Measurements from ENCODE around the gene PCDHAC1. TPM values are rescaled to one million over a fixed set of nuclear protein-coding genes. Genes with fewer than 3 reads are reported as not detected.

PCDHAC1 gene
- total RNA-seq, 1 donor from 2014 or later: 0.04 TPM

DNA sequence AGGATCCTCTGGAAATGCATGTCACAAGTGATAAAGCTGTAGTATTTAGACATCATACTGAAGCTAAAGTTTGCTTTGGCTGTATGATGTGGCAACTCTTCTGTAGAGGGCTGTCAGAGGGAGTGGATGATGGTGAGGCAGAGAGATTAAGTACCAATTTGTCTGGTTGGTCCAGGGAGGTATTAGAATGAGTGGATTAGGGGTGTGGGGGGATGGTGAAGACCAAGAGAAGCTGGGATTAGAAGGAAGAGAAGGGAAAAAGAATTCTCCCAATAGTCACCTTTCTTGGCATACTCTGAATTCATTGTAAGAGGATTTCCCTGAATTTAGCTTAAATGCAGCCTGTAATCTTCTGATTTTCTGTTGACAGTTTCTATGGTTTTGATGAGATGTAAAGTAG lies 43.8 kb downstream of the PCDHAC1 start:
- ATAC-seq: no peak

- no peak for ATAC-seq
Observed at GRCh38 chr5:140973550-140973949, 47.5 kb downstream of the PCDHAC1 start.

DNA sequence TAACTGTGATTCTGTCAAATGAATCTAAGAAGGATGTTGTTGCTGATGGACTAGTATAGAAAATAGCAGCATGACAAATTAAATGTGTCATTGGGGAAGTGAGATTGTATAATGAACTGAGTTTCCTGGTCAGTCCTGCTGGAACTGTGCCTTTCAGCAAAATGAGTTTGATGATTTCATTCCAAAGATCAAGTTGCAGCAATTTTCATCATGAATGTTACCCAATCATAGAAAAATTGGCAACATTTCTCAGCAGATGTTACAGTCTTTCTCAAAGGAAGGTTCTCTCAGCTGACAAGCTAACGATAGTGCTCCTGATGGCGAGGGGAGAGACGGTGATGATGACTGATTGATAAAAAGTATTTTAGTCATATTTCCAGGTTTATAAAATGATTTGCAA lies 50.9 kb downstream of the PCDHAC1 start:
- no peak for ATAC-seq

DNA sequence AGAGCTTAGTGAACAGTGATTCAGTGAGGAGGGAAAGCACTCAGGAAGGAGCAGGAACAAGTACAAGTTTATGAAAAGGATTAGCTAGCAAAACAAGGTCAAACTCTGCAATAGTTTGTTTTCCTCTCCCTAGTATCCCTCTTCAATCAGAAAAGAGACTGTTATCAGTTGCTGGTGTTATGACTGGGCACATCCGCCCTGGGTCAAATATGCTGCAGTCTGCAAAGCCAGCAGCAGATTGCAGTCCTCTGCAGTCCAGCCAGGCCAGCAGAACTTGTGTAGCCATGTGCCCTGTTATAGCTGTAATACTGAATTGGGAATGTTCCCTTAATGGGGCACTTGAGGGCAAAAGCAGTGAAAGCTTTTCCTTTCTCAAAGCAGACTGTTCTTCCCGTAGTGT lies 52.2 kb downstream of the PCDHAC1 start:
- ATAC-seq: no peak

- ATAC-seq: no peak
Observed at GRCh38 chr5:140978983-140979382, 52.9 kb downstream of the PCDHAC1 start.

Other genes with a start within 250 kb of the PCDHAC1 start
- 43.0 TPM for gene HARS1, start 234.9 kb upstream of the PCDHAC1 start, total RNA-seq
- gene HARS2, start 234.8 kb upstream of the PCDHAC1 start, total RNA-seq: 14.0 TPM
- 39.7 TPM for gene ZMAT2, start 225.9 kb upstream of the PCDHAC1 start, total RNA-seq
- not detected for gene PCDHA1, start 140.2 kb upstream of the PCDHAC1 start, total RNA-seq
- gene PCDHA2, start 131.4 kb upstream of the PCDHAC1 start, total RNA-seq: 0.04 TPM
- not detected for gene PCDHA3, start 125.2 kb upstream of the PCDHAC1 start, total RNA-seq
- 0.20 TPM for gene PCDHA4, start 119.2 kb upstream of the PCDHAC1 start, total RNA-seq
- 0.08 TPM for gene PCDHA5, start 104.7 kb upstream of the PCDHAC1 start, total RNA-seq
- not detected for gene PCDHA6, start 98.3 kb upstream of the PCDHAC1 start, total RNA-seq
- 0.08 TPM for gene PCDHA7, start 92.0 kb upstream of the PCDHAC1 start, total RNA-seq
- gene PCDHA8, start 85.1 kb upstream of the PCDHAC1 start, total RNA-seq: 0.08 TPM
- gene PCDHA9, start 77.9 kb upstream of the PCDHAC1 start, total RNA-seq: 0.04 TPM
- gene PCDHA10, start 70.4 kb upstream of the PCDHAC1 start, total RNA-seq: 0.08 TPM
- not detected for gene PCDHA11, start 57.3 kb upstream of the PCDHAC1 start, total RNA-seq
- gene PCDHA12, start 51.0 kb upstream of the PCDHAC1 start, total RNA-seq: not detected
- gene PCDHA13, start 44.2 kb upstream of the PCDHAC1 start, total RNA-seq: not detected
- 0.24 TPM for gene PCDHAC2, start 40.2 kb downstream of the PCDHAC1 start, total RNA-seq
- gene PCDHB1, start 125.1 kb downstream of the PCDHAC1 start, total RNA-seq: not detected
- gene PCDHB2, start 168.3 kb downstream of the PCDHAC1 start, total RNA-seq: 2.2 TPM
- gene PCDHB3, start 174.2 kb downstream of the PCDHAC1 start, total RNA-seq: 0.52 TPM
- 0.52 TPM for gene PCDHB4, start 195.5 kb downstream of the PCDHAC1 start, total RNA-seq
- gene PCDHB5, start 208.9 kb downstream of the PCDHAC1 start, total RNA-seq: 0.40 TPM
- 0.16 TPM for gene PCDHB6, start 223.8 kb downstream of the PCDHAC1 start, total RNA-seq
- gene PCDHB7, start 246.3 kb downstream of the PCDHAC1 start, total RNA-seq: 0.20 TPM